HT1080 (cell line): ENCODE measurements around the gene TENT5A. TPM values are rescaled to one million over a fixed set of nuclear protein-coding genes. Genes with fewer than 3 reads are reported as not detected.

Experiments
- DNase-seq: peaks from one replicate; pipeline ENCODE4 v3.0.0-alpha.2; 2015; ENCODE audit warnings: low read depth
- small RNA-seq: library from RNA; depleted of rRNA; stranded (forward); fragments of <200 nt; gene quantifications from one replicate; pipeline ENCODE3, GENCODE V24; 2014
- total RNA-seq: library from RNA; depleted of rRNA; stranded (reverse); fragments of >200 nt; shearing (Covaris generic); gene quantifications from 2 replicates; pipeline ENCODE4 v1.2.3, GENCODE V29; 2014

Gene TENT5A
- total RNA-seq, 1 experiment from 2014 or later: 4.0 TPM

- DNase-seq: no peak
Measured at GRCh38 chr6:81718126-81718525, 34.4 kb downstream of the TENT5A start.

- DNase-seq: no peak
Measured at GRCh38 chr6:81714684-81715083, 37.8 kb downstream of the TENT5A start.

GRCh38 chr6:81713205-81713604 lies 39.3 kb downstream of the TENT5A start:
- DNase-seq: no peak

- DNase-seq: no peak
Measured at GRCh38 chr6:81708113-81708699, 44.3 kb downstream of the TENT5A start.

GRCh38 chr6:81704700-81705099 lies 47.8 kb downstream of the TENT5A start:
- DNase-seq: no peak

- DNase-seq: no peak
Measured at GRCh38 chr6:81700414-81700813, 52.1 kb downstream of the TENT5A start.

GRCh38 chr6:81697559-81697958 lies 54.9 kb downstream of the TENT5A start:
- peak; percentile 5 for DNase-seq

- peak; percentile 21 for DNase-seq
Measured at GRCh38 chr6:81696524-81696923, 56.0 kb downstream of the TENT5A start.

Small RNA genes lying within 50 kb of the gene (small RNA-seq; reads per million reads assigned to genes)
- gene AL078599.1 (not detected), gene RF00156 (not detected)
